VCaP (cell line): ENCODE results near the gene CC2D2A.

Experiments
- H3K27ac ChIP-seq: fragments of 450-650 bp; 2 replicates; pipeline ENCODE4 v1.5.1; 2017
- TF ChIP-seq, protein P1 (sequence below): fragments of 450-650 bp; conservative IDR thresholded peaks from 2 replicates; pipeline ENCODE4 v1.5.1; 2017; ENCODE audit warnings: mild to moderate bottlenecking, moderate library complexity

The CC2D2A gene

DNA sequence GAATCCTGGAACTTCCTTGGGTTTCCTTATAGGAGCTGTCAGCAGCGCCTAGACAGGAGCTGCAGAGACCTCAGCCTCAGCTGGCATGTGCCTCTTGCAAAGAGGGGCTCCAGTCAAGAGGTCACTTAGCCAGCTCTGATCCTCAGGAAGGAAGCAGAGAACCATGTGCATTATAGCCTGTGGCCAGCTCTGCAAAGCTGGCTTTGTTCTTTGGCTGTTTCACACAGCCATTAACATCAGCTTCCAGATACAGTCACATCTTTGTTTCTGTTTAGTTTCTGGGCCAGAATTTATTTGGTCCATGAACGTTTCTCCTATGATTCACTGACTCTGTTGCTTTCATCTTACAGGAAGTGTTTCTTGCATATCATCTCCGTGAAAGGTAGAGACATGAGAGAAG is 92.4 kb downstream of the CC2D2A start:
- TF ChIP-seq, protein P1, sequence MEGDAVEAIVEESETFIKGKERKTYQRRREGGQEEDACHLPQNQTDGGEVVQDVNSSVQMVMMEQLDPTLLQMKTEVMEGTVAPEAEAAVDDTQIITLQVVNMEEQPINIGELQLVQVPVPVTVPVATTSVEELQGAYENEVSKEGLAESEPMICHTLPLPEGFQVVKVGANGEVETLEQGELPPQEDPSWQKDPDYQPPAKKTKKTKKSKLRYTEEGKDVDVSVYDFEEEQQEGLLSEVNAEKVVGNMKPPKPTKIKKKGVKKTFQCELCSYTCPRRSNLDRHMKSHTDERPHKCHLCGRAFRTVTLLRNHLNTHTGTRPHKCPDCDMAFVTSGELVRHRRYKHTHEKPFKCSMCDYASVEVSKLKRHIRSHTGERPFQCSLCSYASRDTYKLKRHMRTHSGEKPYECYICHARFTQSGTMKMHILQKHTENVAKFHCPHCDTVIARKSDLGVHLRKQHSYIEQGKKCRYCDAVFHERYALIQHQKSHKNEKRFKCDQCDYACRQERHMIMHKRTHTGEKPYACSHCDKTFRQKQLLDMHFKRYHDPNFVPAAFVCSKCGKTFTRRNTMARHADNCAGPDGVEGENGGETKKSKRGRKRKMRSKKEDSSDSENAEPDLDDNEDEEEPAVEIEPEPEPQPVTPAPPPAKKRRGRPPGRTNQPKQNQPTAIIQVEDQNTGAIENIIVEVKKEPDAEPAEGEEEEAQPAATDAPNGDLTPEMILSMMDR = no peak

DNA sequence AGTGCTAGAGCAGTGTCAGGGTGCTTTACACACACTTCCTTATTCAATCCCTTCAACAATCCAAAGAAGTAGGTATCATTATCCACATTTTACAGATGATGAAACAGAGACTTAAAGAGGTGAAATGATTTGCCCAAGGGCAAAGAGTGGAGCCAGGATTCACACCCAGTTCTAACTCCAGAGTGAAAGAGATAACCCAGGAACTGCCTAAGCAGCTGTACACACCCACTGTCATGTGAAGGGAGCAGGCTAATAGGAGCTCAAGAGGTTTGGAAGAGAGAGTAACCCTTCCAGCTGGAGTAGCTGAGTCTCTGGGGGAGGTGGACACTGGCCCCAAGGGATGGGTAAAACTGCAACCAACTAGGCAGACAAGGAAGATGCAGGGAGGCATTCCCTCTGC is 92.9 kb downstream of the CC2D2A start:
- TF ChIP-seq, protein P1 = no peak
- H3K27ac ChIP-seq = no peak overlapping the region

More for the DNA sequence above, 92.4 kb downstream of the CC2D2A start:
- no peak overlapping the region for H3K27ac ChIP-seq

DNA sequence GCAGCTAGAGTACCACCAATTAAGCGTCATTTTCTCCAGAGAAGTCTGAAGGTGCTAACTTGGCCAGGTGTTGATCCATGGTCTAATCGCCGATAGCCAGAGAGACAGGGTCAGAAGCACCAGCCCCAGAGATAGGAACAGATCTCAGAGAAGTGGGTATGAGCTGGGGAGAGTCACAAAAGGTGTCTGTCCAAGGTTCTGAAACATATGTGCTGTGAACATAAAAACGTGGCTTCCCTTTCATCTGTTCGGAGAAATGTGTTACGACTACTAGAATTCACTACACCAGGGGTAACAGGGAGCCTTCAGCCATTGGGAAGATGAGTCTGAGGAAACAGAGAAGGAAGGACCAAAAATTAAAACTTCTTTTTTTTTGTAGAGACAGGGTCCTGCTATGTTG is 94.2 kb downstream of the CC2D2A start:
- TF ChIP-seq, protein P1 = no peak
- no peak overlapping the region for H3K27ac ChIP-seq

DNA sequence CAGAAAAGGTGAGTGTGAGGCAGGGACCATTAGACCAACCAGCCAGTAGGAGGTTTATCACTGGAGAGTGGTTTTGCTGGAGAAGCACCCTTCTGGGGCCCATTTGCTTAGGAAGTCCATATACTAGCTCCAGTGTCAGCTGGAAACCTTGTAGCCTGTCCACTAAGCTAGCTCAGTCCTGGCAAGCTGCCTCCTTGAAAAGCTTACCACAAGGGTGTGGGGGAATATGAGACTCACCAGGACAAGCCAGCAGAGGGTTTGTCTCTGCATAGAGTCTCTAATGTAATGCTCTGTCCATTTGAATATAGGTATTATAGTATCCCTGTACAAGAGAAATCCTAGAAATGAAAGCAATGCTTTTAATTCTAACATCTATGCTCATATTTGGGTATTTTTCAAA is 99.1 kb downstream of the CC2D2A start:
- TF ChIP-seq, protein P1 = no peak
- no peak overlapping the region for H3K27ac ChIP-seq

DNA sequence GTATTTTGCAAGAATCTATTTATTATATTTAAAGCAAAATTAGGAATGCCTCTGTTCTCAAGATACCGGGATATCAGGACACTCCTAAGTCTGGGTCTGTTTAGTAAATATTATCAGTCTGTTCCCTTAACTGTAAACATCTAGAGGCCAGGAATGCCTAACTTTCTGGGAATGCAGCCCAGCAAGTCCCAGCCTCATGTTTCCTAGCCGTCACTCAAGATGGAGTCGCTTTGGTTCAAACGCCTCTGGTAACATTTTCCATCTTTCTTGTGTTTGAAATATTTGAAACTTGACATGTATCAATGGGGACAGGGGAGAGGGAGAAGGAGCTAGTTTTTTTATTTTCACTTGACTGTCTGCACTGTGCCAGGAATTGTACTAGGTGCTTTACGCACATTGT is 100.1 kb downstream of the CC2D2A start:
- TF ChIP-seq, protein P1 = no peak
- H3K27ac ChIP-seq = no peak overlapping the region

DNA sequence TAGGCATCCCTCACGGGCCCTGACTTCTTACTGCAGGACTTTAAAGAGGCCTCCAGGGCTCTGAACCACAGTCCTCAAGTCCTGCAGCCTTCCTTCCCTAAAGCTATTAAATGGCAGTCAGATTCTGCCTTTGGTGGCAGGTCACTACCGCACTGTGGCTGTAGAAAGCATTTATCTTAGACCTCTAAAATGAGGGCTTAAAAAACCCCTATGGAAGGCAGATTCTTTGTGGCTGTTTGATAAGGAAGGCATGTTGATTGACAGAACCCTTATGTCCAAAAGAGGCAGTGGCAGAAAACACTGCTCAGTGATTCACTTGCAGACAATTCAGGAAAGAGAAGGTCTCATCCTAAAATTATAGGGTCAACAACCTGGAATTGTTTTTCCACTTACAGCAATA is 106.3 kb downstream of the CC2D2A start:
- H3K27ac ChIP-seq = no peak overlapping the region
- TF ChIP-seq, protein P1 = no peak

DNA sequence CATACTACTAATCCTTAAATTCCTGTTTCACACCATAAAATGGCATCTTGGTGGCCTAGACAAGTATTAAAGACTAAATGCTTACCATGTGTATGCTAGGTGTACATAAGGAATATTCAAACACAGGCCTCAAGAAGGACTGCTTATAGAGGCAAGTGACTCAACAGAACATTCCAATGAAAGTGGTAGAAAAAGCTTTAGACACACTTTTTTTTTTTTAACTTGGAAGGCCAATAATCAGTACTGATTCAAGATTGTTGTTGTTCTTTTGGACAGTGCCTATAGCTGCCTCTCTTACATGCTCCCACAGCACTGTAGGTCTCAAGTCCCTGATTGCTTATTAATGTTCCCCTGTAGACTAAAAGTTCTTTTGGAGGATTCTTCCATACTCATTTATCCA is 107.8 kb downstream of the CC2D2A start:
- H3K27ac ChIP-seq = no peak overlapping the region
- TF ChIP-seq, protein P1 = no peak

DNA sequence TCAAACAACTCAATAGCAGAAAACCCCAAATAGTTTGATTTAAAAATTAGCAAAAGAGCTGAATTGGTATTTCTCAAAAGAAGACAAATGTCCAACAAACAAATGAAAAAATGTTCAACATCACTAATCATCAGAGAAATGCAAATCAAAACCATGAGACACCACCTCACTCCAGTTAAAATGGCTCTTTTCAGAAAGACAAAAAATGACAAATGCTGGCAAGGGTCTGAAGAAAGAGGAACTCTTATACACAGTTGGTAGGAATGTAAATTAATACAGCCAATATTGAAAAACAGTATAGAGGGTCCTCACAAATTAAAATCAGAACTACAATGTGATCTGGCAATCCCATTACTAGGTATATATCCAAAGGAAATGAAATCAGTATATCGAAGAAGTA is 115.1 kb downstream of the CC2D2A start:
- TF ChIP-seq, protein P1 = no peak
- H3K27ac ChIP-seq = no peak overlapping the region
